IPS-NIHi7 (cell line): ENCODE data around the gene GRM8.
"Not testable (repeated sequence)": the region's sequence is repeated elsewhere in the genome, so short reads cannot be mapped to it uniquely, and the experiment has no call there.

Source experiments
- DNase-seq: peaks from one replicate; pipeline ENCODE4 v3.0.0; 2012; ENCODE audit warnings: mixed read lengths; ENCODE audit errors: extremely low spot score

GRM8 gene

GRCh38 chr7:126911627-126912026, 341.1 kb downstream of the GRM8 start:
- DNase-seq, result not testable (repeated sequence)

- DNase-seq, result not testable (repeated sequence)
These were observed 344.2 kb downstream of the GRM8 start for GRCh38 chr7:126908564-126908963.

DNA sequence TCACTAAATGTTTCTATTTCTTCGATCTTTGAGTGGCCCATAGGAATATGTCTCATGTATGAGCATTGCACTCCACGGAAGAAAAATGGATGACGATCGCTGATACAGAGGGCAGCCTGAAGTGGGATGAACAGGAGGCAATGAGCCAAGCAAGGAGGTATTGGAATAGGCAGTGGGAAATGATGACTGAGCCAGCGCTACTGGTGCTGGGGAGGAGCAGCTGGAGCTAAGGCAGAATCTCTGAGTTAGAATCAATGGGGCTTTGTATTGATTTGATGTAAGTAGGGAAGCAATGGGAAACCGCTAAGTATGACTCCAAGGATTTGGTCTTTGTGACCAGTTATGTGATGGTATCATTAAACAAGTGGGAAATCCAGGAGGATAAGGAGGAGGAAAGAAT, 345.1 kb downstream of the GRM8 start:
- not testable (repeated sequence) for DNase-seq

DNA sequence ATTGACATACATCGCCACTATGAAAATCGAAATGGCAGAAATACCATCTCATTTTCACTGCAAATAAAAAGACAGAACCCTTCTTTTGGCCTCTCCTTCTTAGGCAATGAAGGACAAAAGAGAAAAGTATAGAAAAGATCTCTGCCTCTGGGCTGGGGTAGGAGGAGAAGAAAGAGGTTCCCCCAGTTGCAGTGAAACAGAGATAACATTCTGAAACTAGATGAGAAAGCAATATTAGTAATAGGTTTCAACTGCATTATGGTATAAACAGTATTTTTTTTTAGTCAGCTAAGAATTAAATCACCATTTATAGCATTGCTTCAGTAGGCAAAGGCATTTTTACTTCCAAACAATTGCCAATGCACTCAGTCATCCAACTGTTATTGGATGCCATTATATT, 347.5 kb downstream of the GRM8 start:
- not testable (repeated sequence) for DNase-seq

GRCh38 chr7:126901041-126901765, 351.5 kb downstream of the GRM8 start:
- not testable (repeated sequence) for DNase-seq

DNA sequence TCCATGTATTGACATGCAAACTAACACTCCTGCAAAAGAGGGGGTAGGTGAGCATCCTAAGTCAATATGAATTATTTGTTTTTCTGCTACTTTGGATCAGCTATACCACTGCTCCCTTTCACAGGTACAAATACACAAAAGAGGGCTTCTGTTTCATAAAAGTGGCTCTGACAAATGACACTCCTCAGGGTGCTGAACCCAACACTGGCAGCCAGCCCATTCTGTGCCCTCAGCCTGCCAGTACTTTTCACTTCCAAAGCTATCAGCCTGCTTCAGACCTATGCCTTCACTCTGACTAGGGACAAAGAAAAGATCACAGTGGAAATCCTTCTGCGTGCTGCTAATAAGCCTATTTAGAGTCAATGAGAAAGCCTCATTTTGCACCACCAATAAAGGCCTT, 364.8 kb downstream of the GRM8 start:
- not testable (repeated sequence) for DNase-seq

DNA sequence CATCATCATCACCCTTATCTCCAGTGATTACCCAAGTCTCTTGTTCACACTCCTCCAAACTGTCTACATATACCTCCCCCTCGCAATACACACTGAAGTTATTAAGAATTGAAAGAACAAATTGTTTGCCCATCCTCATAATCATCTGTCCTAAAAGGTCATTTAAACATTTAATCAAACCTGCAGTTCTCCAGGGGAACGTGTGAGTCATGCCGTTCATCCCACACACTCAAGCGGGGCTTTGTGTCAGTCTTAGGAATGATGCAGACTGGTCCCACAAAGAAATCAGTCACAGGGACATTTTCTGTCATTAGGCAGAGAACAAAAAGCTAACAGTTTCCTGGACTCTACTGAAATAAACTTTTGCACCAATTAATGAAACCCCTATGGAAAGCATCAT, 365.2 kb downstream of the GRM8 start:
- not testable (repeated sequence) for DNase-seq

- DNase-seq, result not testable (repeated sequence)
These were observed 370.0 kb downstream of the GRM8 start for GRCh38 chr7:126882730-126883129.

- not testable (repeated sequence) for DNase-seq
These were observed 370.8 kb downstream of the GRM8 start for GRCh38 chr7:126881908-126882307.

DNA sequence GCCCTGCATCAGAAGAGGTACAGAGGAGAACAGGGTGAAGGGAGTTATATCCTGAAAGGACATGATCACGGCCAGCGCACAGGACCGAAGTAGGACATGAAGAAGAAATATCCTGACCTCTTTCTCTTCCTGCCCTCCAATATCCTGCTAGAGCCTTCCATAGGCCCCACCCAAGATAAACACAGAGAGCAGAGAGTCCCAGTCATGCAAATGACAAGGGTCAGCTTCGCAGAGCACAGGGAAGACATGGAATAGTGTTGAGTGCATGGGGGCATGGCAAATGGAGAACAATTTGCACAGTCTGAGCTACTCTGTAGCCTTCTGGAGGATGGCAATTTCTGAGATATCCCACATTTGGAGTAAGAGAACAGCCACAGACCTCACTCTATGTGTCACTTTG, 371.4 kb downstream of the GRM8 start:
- no peak for DNase-seq

DNA sequence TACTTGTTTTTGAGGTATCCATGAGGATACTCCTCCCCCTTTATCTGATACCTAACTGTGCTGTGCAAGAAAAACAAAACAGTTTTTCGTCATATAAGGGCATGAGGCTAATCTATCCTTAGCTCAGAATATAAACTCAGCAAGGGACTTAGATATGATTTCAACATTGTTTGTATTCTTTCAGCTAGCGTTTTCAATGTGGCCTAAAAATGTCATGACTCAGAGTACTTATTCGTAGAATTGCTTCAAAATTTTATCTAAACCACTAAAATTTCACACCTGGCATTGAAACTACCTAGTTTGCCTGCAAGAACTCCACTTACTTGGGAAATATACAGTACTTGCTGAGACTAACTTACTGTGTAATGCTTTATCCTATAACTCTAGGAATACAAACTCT, 376.2 kb downstream of the GRM8 start:
- DNase-seq, result not testable (repeated sequence)

- peak; percentile 54 for DNase-seq
These were observed 395.9 kb downstream of the GRM8 start for GRCh38 chr7:126856691-126857291.

- DNase-seq, result no peak
These were observed 407.4 kb downstream of the GRM8 start for GRCh38 chr7:126845331-126845730.

DNA sequence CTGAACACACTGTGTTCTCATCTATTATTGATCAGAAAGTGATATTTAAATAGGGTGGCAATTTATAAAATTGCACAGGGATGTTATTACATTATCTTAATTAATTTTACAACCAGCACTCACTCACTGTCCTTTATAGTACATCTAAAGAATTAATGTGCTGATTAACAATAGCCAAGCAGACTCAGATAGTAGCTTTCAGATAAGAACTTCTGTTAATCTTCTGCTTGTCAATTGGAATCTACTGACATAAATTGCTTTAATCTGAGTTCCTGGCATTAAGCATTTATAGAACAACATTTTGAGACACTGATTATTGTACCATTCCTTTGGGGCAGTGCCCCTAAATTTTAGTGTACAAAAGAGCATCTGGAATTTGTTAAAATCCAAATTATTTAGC, 408.9 kb downstream of the GRM8 start:
- DNase-seq, result no peak

- no peak for DNase-seq
These were observed 409.4 kb downstream of the GRM8 start for GRCh38 chr7:126843336-126843735.

DNA sequence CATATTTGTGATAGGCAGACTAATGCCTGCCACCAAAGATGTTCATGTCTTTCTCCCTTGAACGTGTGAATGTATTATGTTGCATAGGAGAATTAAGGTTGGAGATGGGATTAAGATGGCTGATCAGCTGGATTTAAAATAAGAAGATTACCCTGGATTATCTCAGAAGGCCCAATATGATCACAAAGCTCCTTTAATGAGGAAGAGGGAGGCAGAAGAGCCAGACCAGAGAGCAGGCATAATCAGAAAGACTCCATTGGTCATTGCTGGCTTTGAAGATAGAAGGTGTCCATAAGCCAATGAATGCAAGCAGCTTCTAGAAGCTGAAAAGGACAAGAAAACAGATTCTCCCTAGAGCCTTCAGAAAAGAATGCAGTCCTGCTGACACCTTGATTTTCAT, 410.3 kb downstream of the GRM8 start:
- no peak for DNase-seq

DNA sequence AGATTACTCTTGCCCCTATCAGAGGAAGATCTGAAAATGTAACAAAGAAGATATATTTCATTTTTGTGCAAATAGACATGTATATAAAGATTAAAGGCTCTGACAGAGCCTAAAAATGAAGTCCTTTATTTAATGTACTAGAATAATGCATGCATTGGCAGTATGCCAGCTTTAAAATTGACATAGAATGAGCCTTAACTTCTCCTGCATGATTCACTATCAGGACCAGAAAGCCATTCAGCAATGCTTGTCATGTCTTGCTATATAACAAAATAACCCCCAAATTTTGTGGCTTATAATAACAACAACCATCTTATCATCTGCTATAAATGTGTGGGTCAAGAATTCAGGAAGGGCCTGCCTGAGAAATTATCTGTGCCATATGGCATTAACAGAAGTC, 411.9 kb downstream of the GRM8 start:
- DNase-seq, result no peak

GRCh38 chr7:126839624-126840023, 413.1 kb downstream of the GRM8 start:
- DNase-seq, result no peak

DNA sequence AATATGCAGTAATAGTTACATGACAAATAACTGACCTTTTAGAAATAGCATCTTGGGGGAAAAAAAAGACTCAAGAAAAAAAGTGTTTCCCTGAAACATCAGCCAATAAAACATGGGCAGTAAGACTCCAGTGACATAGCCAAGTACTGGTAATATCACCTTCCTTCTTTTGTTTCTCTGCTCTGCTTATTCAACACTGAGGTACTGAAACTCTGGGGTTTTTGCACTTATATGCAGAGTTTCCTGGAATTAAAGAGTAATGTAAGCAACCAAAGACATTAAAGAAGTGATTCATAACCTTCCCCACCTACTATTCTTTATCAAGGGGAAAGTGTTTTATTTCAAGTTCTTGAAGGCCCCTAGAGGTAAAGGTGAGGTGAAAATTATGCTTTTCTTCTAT, 414.5 kb downstream of the GRM8 start:
- no peak for DNase-seq

DNA sequence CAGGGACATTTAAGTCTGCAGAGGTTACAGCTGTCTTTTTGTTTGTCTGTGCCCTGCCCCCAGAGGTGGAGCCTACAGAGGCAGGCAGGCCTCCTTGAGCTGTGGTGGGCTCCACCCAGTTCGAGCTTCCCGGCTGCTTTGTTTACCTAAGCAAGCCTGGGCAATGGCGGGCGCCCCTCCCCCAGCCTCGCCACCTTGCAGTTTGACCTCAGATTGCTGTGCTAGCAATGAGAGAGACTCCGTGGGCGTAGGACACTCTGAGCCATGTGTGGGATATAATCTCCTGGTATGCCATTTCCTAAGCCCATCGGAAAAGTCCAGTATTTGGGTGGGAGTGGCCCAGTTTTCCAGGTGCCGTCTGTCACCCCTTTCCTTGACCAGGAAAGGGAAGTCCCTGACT, 421.5 kb downstream of the GRM8 start:
- not testable (repeated sequence) for DNase-seq

GRCh38 chr7:126820925-126821324, 431.8 kb downstream of the GRM8 start:
- no peak for DNase-seq

DNA sequence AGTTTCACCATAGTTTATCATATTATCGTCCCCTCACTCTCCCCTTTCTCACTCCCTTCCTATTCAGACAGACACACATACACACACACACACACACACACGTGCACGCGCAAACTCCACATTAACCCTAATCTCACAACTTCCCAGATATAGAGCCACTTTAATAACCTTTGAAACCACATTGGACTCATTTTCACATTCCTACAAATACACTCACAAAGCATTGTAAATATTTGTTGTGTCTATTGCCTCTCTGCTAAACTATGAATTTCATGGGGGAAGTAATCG, 433.6 kb downstream of the GRM8 start:
- DNase-seq, result no peak

GRCh38 chr7:126818393-126819196, 434.1 kb downstream of the GRM8 start:
- DNase-seq, result no peak
